ENCODE data around the gene HAVCR2. TPM values are rescaled to one million over a fixed set of nuclear protein-coding genes. Genes with fewer than 3 reads are reported as not detected.

Gene HAVCR2
- total RNA-seq, 1 experiment from 2014 or later = not detected

DNA sequence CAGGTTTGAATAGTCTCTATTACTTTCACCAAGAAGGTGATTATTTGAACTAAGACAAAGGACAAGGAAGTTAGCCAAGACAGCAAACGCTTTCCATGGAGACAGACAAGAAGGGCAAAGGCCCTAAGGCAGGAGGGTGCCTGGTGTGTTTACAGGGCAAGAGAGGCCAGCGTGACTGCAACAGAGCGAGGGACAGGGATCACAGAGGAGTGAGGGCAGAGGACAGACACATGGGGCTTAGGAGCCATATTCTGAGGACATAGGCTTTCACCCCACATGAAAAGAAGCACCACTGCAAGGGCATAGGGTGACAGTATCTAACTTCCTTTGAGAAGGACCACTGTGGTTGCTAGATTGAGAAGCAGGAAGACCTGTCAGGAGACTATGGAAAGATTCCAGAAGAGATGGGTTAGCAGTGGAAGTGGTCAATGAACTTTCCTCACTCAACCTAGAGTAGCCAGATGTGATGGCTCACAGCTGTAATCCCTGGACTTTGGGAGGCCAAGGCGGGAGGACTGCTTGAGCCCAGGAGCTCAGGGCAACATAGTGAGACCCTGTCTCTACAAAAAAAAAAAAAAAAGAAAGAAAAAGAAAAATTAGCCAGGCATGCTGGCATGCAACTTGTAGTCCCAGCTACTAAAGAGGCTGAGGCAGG lies 44.9 kb downstream of the HAVCR2 start:
- no peak overlapping the region for H2BK5ac ChIP-seq (ENCODE audit: insufficient read length, low read length)
- TF ChIP-seq, protein P1, sequence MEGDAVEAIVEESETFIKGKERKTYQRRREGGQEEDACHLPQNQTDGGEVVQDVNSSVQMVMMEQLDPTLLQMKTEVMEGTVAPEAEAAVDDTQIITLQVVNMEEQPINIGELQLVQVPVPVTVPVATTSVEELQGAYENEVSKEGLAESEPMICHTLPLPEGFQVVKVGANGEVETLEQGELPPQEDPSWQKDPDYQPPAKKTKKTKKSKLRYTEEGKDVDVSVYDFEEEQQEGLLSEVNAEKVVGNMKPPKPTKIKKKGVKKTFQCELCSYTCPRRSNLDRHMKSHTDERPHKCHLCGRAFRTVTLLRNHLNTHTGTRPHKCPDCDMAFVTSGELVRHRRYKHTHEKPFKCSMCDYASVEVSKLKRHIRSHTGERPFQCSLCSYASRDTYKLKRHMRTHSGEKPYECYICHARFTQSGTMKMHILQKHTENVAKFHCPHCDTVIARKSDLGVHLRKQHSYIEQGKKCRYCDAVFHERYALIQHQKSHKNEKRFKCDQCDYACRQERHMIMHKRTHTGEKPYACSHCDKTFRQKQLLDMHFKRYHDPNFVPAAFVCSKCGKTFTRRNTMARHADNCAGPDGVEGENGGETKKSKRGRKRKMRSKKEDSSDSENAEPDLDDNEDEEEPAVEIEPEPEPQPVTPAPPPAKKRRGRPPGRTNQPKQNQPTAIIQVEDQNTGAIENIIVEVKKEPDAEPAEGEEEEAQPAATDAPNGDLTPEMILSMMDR (conservative IDR thresholded peaks at IDR 0.05) = no peak
- no peak overlapping the region for H2AFZ ChIP-seq (ENCODE audit: low read length)
- H3K27ac ChIP-seq (ENCODE audit: insufficient read length, low read depth, low read length) = no peak overlapping the region
- Mint-ChIP-seq H3K9me3 (no peaks in the 10 kb centered on the region; a peak in 1 of 5 replicates), H3K27me3 (ENCODE audit: low read depth) (peaks cover 2% of the 10 kb centered on the region; the same call in 1 of the 2 replicates), H3K4me3 (no peak overlapping the region), H3K36me3 (ENCODE audit: insufficient read depth in 1 of 3, low read depth in 3 of 3) (no peaks in the 10 kb centered on the region), H3K27ac (peak overlapping the region in 1 of 3 experiments; percentile 41; a peak in 1 of 7 replicates), H3K4me1 (no peaks in the 10 kb centered on the region)
- H3K79me1 ChIP-seq (ENCODE audit: insufficient read depth, low read depth, low read length, poor library complexity, severe bottlenecking) = no peaks in the 10 kb centered on the region
- H4K8ac ChIP-seq (replicated peaks; ENCODE audit: insufficient read length, low read depth, low read length) = no peak overlapping the region
- no peak overlapping the region for H3K56ac ChIP-seq (ENCODE audit: insufficient read length, low read depth, low read length)
- H4K5ac ChIP-seq (ENCODE audit: insufficient read length, low read depth, low read length) = no peak overlapping the region
- H3K4ac ChIP-seq (ENCODE audit: low read depth, low read length) = no peak overlapping the region
- no peaks in the 10 kb centered on the region for H4K20me1 ChIP-seq (ENCODE audit: control insufficient read depth, insufficient read depth, insufficient read length)
- no peak overlapping the region for H3K9ac ChIP-seq (ENCODE audit: extremely low read depth, insufficient read length, low read length)
- no peak overlapping the region for H2BK20ac ChIP-seq (ENCODE audit: low read depth, low read length, poor library complexity, severe bottlenecking)
- no peak overlapping the region for H3K18ac ChIP-seq (ENCODE audit: insufficient read length, low read depth, low read length)
- DNase-seq = no peak
- no peak overlapping the region for H3T11ph ChIP-seq (ENCODE audit: low read length)
- H3K23ac ChIP-seq (ENCODE audit: insufficient read length, low read depth, low read length) = no peak overlapping the region
- H2BK15ac ChIP-seq (ENCODE audit: low read depth, low read length) = no peak overlapping the region
- no peaks in the 10 kb centered on the region for H3K79me2 ChIP-seq (ENCODE audit: insufficient read depth, low read length)
- H2AK5ac ChIP-seq (ENCODE audit: insufficient read length, low read length) = no peak overlapping the region
- no peak overlapping the region for H2BK120ac ChIP-seq (ENCODE audit: low read depth, low read length, poor library complexity, severe bottlenecking)
- no peak overlapping the region for H2BK12ac ChIP-seq (ENCODE audit: insufficient read length, low read depth, low read length)
- no peak overlapping the region for H4K91ac ChIP-seq (ENCODE audit: insufficient read length, low read depth, low read length)
- H3K14ac ChIP-seq (ENCODE audit: insufficient read depth, low read length) = no peak overlapping the region; the same call in 1 of the 2 replicates
- no peaks in the 10 kb centered on the region for H3K27me3 ChIP-seq (ENCODE audit: insufficient read depth, low read length)
- H3K4me1 ChIP-seq (ENCODE audit: insufficient read depth, low read length) = no peaks in the 10 kb centered on the region
- H3K9me3 ChIP-seq (ENCODE audit: control insufficient read depth, low read depth, low read length) = no peaks in the 10 kb centered on the region
- WGBS (ENCODE audit: extremely low coverage, insufficient read length, low lambda C conversion rate) = no CpG with 5 or more reads among the region's 4 CpGs
- no peak overlapping the region for H3K4me2 ChIP-seq (ENCODE audit: insufficient read depth, insufficient read length, low read length)
- no peaks in the 10 kb centered on the region for H3K23me2 ChIP-seq (ENCODE audit: insufficient read length, low read depth, low read length, poor library complexity, severe bottlenecking)
